ENCODE data around the gene TUBA4A.
A peak's percentile ranks its signal among the peaks of the same experiment; 100 is the strongest.

TUBA4A gene

GRCh38 chr2:219209236-219210195 is 44.2 kb downstream of the TUBA4A start:
- TF ChIP-seq CTCF (conservative IDR thresholded peaks at IDR 0.05; ENCODE audit: low read depth), result no peak
- ChIA-PET POLR2A (ENCODE audit: low non-redundant PET) (no interaction called here), CTCF (interaction anchor here (0.6 to 1.3 kb wide), 4 partner anchors 12 to 311 kb away, joined by 3 to 5 read pairs (median 4); partner anchors contain the start of gene NHEJ1)

GRCh38 chr2:219207884-219208740 is 45.6 kb downstream of the TUBA4A start:
- TF ChIP-seq CTCF (conservative IDR thresholded peaks at IDR 0.05; ENCODE audit: low read depth), result no peak
- ChIA-PET CTCF (interaction anchor here (0.6 to 1.3 kb wide), 3 partner anchors 48 to 309 kb away, joined by 3 to 4 read pairs (median 3); partner anchors contain the start of gene NHEJ1), POLR2A (ENCODE audit: low non-redundant PET) (interaction anchor here (0.8 kb wide), 1 partner anchor 21 kb away, joined by 3 read pairs; the partner anchor contains the start of genes ANKZF1 and ATG9A)
- peak overlapping the region; percentile 93 for H3K27ac ChIP-seq
- peak; percentile 36 for DNase-seq (ENCODE audit: low spot score)

More at GRCh38 chr2:219209236-219210195, 44.2 kb downstream of the TUBA4A start:
- no peak for DNase-seq (ENCODE audit: low spot score)
- peak overlapping the region; percentile 93 for H3K27ac ChIP-seq

GRCh38 chr2:219207134-219207883 is 46.4 kb downstream of the TUBA4A start:
- TF ChIP-seq CTCF (conservative IDR thresholded peaks at IDR 0.05; ENCODE audit: low read depth), result no peak
- ChIA-PET CTCF (interaction anchor here (0.7 to 1.7 kb wide), 2 partner anchors 38 to 87 kb away, joined by 3 to 7 read pairs; partner anchors contain the start of gene STK16), POLR2A (ENCODE audit: low non-redundant PET) (interaction anchor here (1.7 kb wide), 1 partner anchor 12 kb away, joined by 6 read pairs; the partner anchor contains the start of gene ABCB6)
- peak overlapping the region; percentile 93 for H3K27ac ChIP-seq
- peak; percentile 85 for DNase-seq (ENCODE audit: low spot score)

GRCh38 chr2:219206328-219207133 is 47.2 kb downstream of the TUBA4A start, which contains the start of gene ZFAND2B:
ZFAND2B (plus strand) TSS chr2:219206782; CDS start chr2:219206988, 206 bp downstream.
- no peak for TF ChIP-seq CTCF (conservative IDR thresholded peaks at IDR 0.05; ENCODE audit: low read depth)
- ChIA-PET POLR2A (ENCODE audit: low non-redundant PET) (interaction anchor here (0.6 to 1.7 kb wide), 5 partner anchors 11 to 103 kb away, joined by 3 to 6 read pairs (median 4); partner anchors contain the start of gene ABCB6), CTCF (interaction anchor here (0.6 to 1.7 kb wide), 4 partner anchors 22 to 88 kb away, joined by 3 to 7 read pairs (median 3); partner anchors contain the start of gene STK16)
- H3K27ac ChIP-seq, result peak within 1 kb of the TSS; percentile 93
- DNase-seq (ENCODE audit: low spot score), result peak; percentile 96

GRCh38 chr2:219205981-219206327 is 47.8 kb downstream of the TUBA4A start:
- no peak for DNase-seq (ENCODE audit: low spot score)
- ChIA-PET POLR2A (ENCODE audit: low non-redundant PET) (interaction anchor here (0.6 to 1.7 kb wide), 5 partner anchors 12 to 103 kb away, joined by 3 to 6 read pairs (median 4); partner anchors contain the start of gene ABCB6), CTCF (interaction anchor here (0.6 to 1.7 kb wide), 2 partner anchors 58 to 89 kb away, joined by 3 to 7 read pairs; no protein-coding TSS in a partner anchor)
- no peak for TF ChIP-seq CTCF (conservative IDR thresholded peaks at IDR 0.05; ENCODE audit: low read depth)
- peak overlapping the region; percentile 93 for H3K27ac ChIP-seq
